HUES48 (cell line): ENCODE measurements around the gene RPL15.

ENCODE experiments used
- H3K27ac ChIP-seq: one replicate; pipeline ENCODE4 v1.7.0; 2013; ENCODE audit warnings: low read depth, low read length, inconsistent platforms
- H3K27me3 ChIP-seq: 2 replicates; pipeline ENCODE4 v1.6.1; 2013; ENCODE audit warnings: mild to moderate bottlenecking, low read length; ENCODE audit not compliant: control insufficient read depth, insufficient read depth
- H3K36me3 ChIP-seq: 2 replicates; pipeline ENCODE4 v1.6.1; 2013; ENCODE audit warnings: low read length; ENCODE audit not compliant: control insufficient read depth, insufficient read depth
- H3K4me1 ChIP-seq: 2 replicates; pipeline ENCODE4 v1.6.1; 2013; ENCODE audit warnings: mild to moderate bottlenecking, low read length; ENCODE audit not compliant: control insufficient read depth, insufficient read depth
- H3K4me3 ChIP-seq: 2 replicates; pipeline ENCODE4 v1.5.1; 2013; ENCODE audit warnings: mild to moderate bottlenecking, low read depth, low read length
- H3K9ac ChIP-seq: 2 replicates; pipeline ENCODE4 v1.6.1; 2013; ENCODE audit warnings: mild to moderate bottlenecking, low read depth, low read length, moderate library complexity
- H3K9me3 ChIP-seq: 2 replicates; pipeline ENCODE4 v1.6.1; 2013; ENCODE audit warnings: low read length; ENCODE audit not compliant: control insufficient read depth, insufficient read depth

RPL15 gene

DNA sequence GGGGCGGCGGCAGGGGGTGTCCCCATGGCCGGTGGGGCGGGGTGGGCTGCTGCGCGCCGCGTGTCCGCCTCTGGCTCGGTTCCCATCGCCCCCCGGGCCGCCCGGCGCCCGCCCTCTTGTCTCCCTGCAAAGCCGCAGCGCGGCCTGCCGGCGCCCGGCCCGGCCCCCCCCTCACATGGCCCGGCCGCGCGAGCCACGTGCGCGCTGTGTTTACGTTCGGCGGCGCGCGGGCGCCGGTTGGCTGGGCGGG lies 28.7 kb downstream of the RPL15 start:
- peak overlapping the region; percentile 91 for H3K27ac ChIP-seq
- H3K9me3 ChIP-seq, result no peaks in the 10 kb centered on the region
- no peaks in the 10 kb centered on the region for H3K27me3 ChIP-seq
- H3K9ac ChIP-seq, result peak overlapping the region; percentile 92; the same call in 1 of the 2 replicates
- no peaks in the 10 kb centered on the region for H3K36me3 ChIP-seq
- H3K4me3 ChIP-seq, result peak overlapping the region; percentile 86; the same call in 1 of the 2 replicates
- H3K4me1 ChIP-seq, result peaks cover 19% of the 10 kb centered on the region

- Histone ChIP-seq H3K9ac (peak overlapping the region; percentile 92), H3K4me1 (peaks cover 19% of the 10 kb centered on the region), H3K36me3 (no peaks in the 10 kb centered on the region), H3K9me3 (no peaks in the 10 kb centered on the region), H3K27ac (peak overlapping the region; percentile 91), H3K4me3 (peak overlapping the region; percentile 86), H3K27me3 (no peaks in the 10 kb centered on the region)
Observed at GRCh38 chr3:23945913-23946687, 29.2 kb downstream of the RPL15 start.

- Histone ChIP-seq H3K27me3 (no peaks in the 10 kb centered on the region), H3K4me1 (peaks cover 15% of the 10 kb centered on the region), H3K27ac (no peak overlapping the region), H3K36me3 (no peaks in the 10 kb centered on the region), H3K9ac (no peak overlapping the region), H3K4me3 (no peak overlapping the region), H3K9me3 (no peaks in the 10 kb centered on the region)
Observed at GRCh38 chr3:23948761-23949160, 31.8 kb downstream of the RPL15 start.

DNA sequence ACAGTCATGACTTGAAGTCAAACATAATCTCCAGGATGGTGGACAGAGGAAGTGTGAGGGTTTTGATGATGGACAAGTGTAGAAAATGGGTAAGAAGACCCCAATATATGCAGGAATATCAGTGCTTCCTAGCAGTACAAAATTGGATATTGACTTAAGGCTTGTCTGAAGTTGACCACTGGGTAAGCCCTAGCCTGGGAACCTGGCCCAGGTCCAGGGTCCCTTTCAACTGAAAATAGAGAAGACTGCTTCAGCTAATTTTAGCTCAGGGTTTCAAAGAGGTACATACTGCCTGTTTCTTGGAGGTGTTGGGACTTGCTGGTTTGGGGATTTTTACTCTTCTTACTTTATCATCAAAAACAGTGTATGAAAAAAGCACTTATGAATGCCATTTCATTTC lies 32.9 kb downstream of the RPL15 start:
- Histone ChIP-seq H3K9me3 (no peaks in the 10 kb centered on the region), H3K27me3 (no peaks in the 10 kb centered on the region), H3K27ac (no peak overlapping the region), H3K36me3 (peaks cover 5% of the 10 kb centered on the region), H3K4me1 (peaks cover 12% of the 10 kb centered on the region), H3K9ac (no peak overlapping the region), H3K4me3 (no peak overlapping the region)

- Histone ChIP-seq H3K27me3 (no peaks in the 10 kb centered on the region), H3K4me3 (no peak overlapping the region), H3K4me1 (peaks cover 12% of the 10 kb centered on the region), H3K9ac (no peak overlapping the region), H3K27ac (no peak overlapping the region), H3K36me3 (peaks cover 9% of the 10 kb centered on the region), H3K9me3 (no peaks in the 10 kb centered on the region)
Observed at GRCh38 chr3:23950293-23950692, 33.4 kb downstream of the RPL15 start.

DNA sequence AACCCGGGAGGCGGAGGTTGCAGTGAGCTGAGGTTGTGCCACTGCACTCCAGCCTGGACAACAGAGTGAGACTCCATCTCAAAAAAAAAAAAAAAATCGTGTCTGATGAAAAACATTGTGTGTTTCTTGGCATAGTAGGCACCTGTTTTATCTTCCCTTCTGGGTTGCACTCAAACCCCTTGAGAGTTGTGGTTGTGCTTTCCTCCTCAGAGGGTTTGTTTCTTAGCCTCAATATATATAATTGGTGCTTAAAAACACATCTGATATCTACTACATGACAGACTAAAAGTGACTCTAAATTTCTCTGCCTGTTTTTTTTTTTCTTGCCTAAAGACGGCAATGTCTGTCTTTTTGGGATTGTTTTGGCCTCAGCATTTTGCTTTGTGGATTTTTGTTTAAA lies 35.7 kb downstream of the RPL15 start:
- peaks cover 19% of the 10 kb centered on the region for H3K36me3 ChIP-seq
- peaks cover 1% of the 10 kb centered on the region for H3K4me1 ChIP-seq
- no peak overlapping the region for H3K4me3 ChIP-seq
- no peaks in the 10 kb centered on the region for H3K9me3 ChIP-seq
- H3K27me3 ChIP-seq, result no peaks in the 10 kb centered on the region
- H3K27ac ChIP-seq, result no peak overlapping the region
- H3K9ac ChIP-seq, result no peak overlapping the region

DNA sequence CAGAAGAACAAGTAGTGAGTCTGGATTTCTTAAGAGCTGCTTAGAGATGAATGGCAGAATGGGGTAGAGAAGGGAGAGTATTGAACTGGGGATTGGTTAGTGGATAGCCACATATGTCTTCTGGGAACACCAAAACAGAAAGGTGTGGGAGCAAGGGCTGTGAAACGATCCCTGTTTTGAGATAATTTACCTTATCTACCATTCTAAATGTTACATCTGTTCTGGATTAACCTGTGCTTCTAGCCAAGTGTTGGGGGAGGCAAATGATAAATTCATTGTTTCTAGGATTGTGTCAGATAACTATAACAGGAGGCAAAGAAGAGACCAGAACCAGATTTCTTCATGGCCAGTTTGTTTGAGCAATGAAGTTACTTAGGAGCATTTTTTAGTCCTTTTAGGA lies 36.6 kb downstream of the RPL15 start:
- H3K4me3 ChIP-seq, result no peak overlapping the region
- no peaks in the 10 kb centered on the region for H3K4me1 ChIP-seq
- H3K9ac ChIP-seq, result no peak overlapping the region
- H3K9me3 ChIP-seq, result no peaks in the 10 kb centered on the region
- H3K27ac ChIP-seq, result no peak overlapping the region
- H3K27me3 ChIP-seq, result no peaks in the 10 kb centered on the region
- peaks cover 23% of the 10 kb centered on the region for H3K36me3 ChIP-seq

GRCh38 chr3:23954144-23954543 lies 37.2 kb downstream of the RPL15 start:
- H3K4me1 ChIP-seq, result no peaks in the 10 kb centered on the region
- H3K27ac ChIP-seq, result no peak overlapping the region
- H3K27me3 ChIP-seq, result no peaks in the 10 kb centered on the region
- H3K4me3 ChIP-seq, result no peak overlapping the region
- H3K36me3 ChIP-seq, result peaks cover 24% of the 10 kb centered on the region
- no peaks in the 10 kb centered on the region for H3K9me3 ChIP-seq
- no peak overlapping the region for H3K9ac ChIP-seq

- Histone ChIP-seq H3K9me3 (no peaks in the 10 kb centered on the region), H3K27me3 (no peaks in the 10 kb centered on the region), H3K4me3 (no peak overlapping the region), H3K9ac (no peak overlapping the region), H3K4me1 (no peaks in the 10 kb centered on the region), H3K27ac (no peak overlapping the region), H3K36me3 (peaks cover 41% of the 10 kb centered on the region)
Observed at GRCh38 chr3:23956701-23957100, 39.8 kb downstream of the RPL15 start.

GRCh38 chr3:23959135-23959900 lies 42.4 kb downstream of the RPL15 start:
- Histone ChIP-seq H3K27ac (no peak overlapping the region), H3K9ac (no peak overlapping the region), H3K36me3 (peaks cover 63% of the 10 kb centered on the region), H3K4me1 (no peaks in the 10 kb centered on the region), H3K4me3 (no peak overlapping the region), H3K9me3 (no peaks in the 10 kb centered on the region), H3K27me3 (no peaks in the 10 kb centered on the region)

DNA sequence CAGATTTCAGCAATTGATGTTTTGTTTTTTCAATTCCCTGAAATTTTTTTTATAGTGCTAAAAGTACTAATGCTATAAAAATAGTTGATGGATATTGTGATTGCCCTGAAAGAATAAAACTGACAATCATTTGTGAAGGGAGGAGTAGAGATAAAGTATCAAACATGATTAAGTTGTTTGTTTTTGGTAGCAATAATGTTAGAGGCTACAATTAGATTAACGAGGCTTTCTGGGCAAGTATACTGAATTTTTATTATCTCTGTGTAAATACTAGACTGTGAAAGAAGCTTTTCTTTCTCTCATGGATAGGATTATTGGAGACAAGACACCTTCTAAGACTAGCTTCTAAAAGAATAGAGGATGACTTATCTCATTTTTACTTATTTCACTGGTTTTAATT lies 43.7 kb downstream of the RPL15 start:
- H3K4me3 ChIP-seq, result no peak overlapping the region
- H3K4me1 ChIP-seq, result no peaks in the 10 kb centered on the region
- no peak overlapping the region for H3K9ac ChIP-seq
- H3K9me3 ChIP-seq, result no peaks in the 10 kb centered on the region
- no peak overlapping the region for H3K27ac ChIP-seq
- no peaks in the 10 kb centered on the region for H3K27me3 ChIP-seq
- peaks cover 66% of the 10 kb centered on the region for H3K36me3 ChIP-seq
